Caco-2 (cell line): ENCODE data around the gene SHOC2. TPM values are rescaled to one million over a fixed set of nuclear protein-coding genes. Genes with fewer than 3 reads are reported as not detected.

Experiments
- BruUV-seq: library from RNA; stranded (reverse); fragments of 400-500 nt; replicated peaks from 2 replicates; lab custom pipeline; 2021; lab: Mats Ljungman, UMichigan
- CTCF ChIA-PET: fragments of 300-600 bp; sonication (Branson Sonifier 250); formaldehyde crosslinking; loops from one replicate; lab custom pipeline; 2022; ENCODE audit warnings: antibody characterized with exemption; lab: Charles Lee
- POLR2A ChIA-PET: fragments of 300-600 bp; sonication (Branson Sonifier 250); formaldehyde crosslinking; loops from one replicate; lab custom pipeline; 2022; ENCODE audit warnings: antibody characterized with exemption; lab: Charles Lee
- DNase-seq, 2 experiments: peaks; one replicate each; pipeline versions ENCODE4 v3.0.0 to v3.0.0-alpha.2; 2020 to 2022
- H3K27me3 ChIP-seq: replicated peaks from 2 replicates; pipeline ENCODE4 v1.6.0; 2011; ENCODE audit warnings: low read length; ENCODE audit not compliant: control insufficient read depth, insufficient read depth
- H3K36me3 ChIP-seq: 2 replicates; pipeline ENCODE4 v1.5.1; 2011; ENCODE audit warnings: low read length; ENCODE audit not compliant: control insufficient read depth, insufficient read depth
- H3K4me1 ChIP-seq: fragments of 250-450 bp; sonication (Bioruptor Pico); 2 replicates; pipeline ENCODE4 v1.5.1; 2020; ENCODE audit warnings: mild to moderate bottlenecking
- H3K4me3 ChIP-seq: 2 replicates; pipeline ENCODE4 v1.5.1; 2011; ENCODE audit warnings: low read depth, mild to moderate bottlenecking, control low read depth, low read length
- H3K9me3 ChIP-seq: fragments of 250-450 bp; sonication (Bioruptor Pico); 2 replicates; pipeline ENCODE4 v1.5.1; 2020; ENCODE audit warnings: mild to moderate bottlenecking, moderate library complexity
- H3K27ac Mint-ChIP-seq: one replicate; pipeline ENCODE4 v1.8.0; 2022; ENCODE audit warnings: mixed read lengths; ENCODE audit not compliant: unreplicated experiment
- H3K27me3 Mint-ChIP-seq: one replicate; pipeline ENCODE4 v1.8.0; 2022; ENCODE audit warnings: mixed read lengths; ENCODE audit not compliant: insufficient read depth, unreplicated experiment
- H3K36me3 Mint-ChIP-seq: one replicate; pipeline ENCODE4 v1.8.0; 2022; ENCODE audit warnings: mild to moderate bottlenecking, mixed read lengths; ENCODE audit not compliant: insufficient read depth, unreplicated experiment
- H3K4me1 Mint-ChIP-seq: one replicate; pipeline ENCODE4 v1.8.0; 2022; ENCODE audit warnings: low read depth, mixed read lengths; ENCODE audit not compliant: unreplicated experiment
- H3K4me3 Mint-ChIP-seq: one replicate; pipeline ENCODE4 v1.8.0; 2022; ENCODE audit warnings: mild to moderate bottlenecking, moderate library complexity, mixed read lengths; ENCODE audit not compliant: unreplicated experiment
- H3K9me3 Mint-ChIP-seq: one replicate; pipeline ENCODE4 v1.8.0; 2022; ENCODE audit warnings: mixed read lengths; ENCODE audit not compliant: unreplicated experiment
- intact Hi-C: fragments of 100-400 bp; cut with micrococcal nuclease; formaldehyde crosslinking; loops from one replicate; pipeline ENCODE4 v1.10.0; 2022; ENCODE audit not compliant: unreplicated experiment
- total RNA-seq: library from RNA; stranded (reverse); gene quantifications from 2 replicates; pipeline ENCODE4 v1.2.3, GENCODE V29; 2022
- TF ChIP-seq, protein P1 (sequence below), 2 experiments: fragments of 200-600 bp in 1 of 2; IDR thresholded peaks; 1 replicate in 1 of 2; 2 replicates in 1 of 2; pipeline versions ENCODE4 v1.5.1 to v1.8.0; 2011 to 2022; ENCODE audit warnings: antibody characterized with exemption in 1 of 2, control low read depth in 1 of 2, inconsistent platforms in 1 of 2, low read depth in 1 of 2, low read length in 1 of 2, mild to moderate bottlenecking in 1 of 2, moderate library complexity in 1 of 2; ENCODE audit not compliant: insufficient read depth in 1 of 2, severe bottlenecking in 1 of 2, unreplicated experiment in 1 of 2

SHOC2 gene
- total RNA-seq, 1 experiment from 2014 or later, result 38.5 TPM

GRCh38 chr10:110881905-110882304 lies 37.5 kb upstream of the SHOC2 start:
- Mint-ChIP-seq H3K9me3 (no peaks in the 10 kb centered on the region), H3K27ac (no peak overlapping the region), H3K27me3 (no peaks in the 10 kb centered on the region), H3K4me1 (peaks cover 16% of the 10 kb centered on the region), H3K4me3 (no peak overlapping the region), H3K36me3 (peaks cover 15% of the 10 kb centered on the region)
- no TSS peak for BruUV-seq
- ChIA-PET CTCF (interaction anchor here (0.8 kb wide), 1 partner anchor 10 kb away, joined by 3 read pairs; the partner anchor contains the start of gene PDCD4), POLR2A (no interaction called here)
- no peak overlapping the region for H3K4me3 ChIP-seq
- DNase-seq, result no peak
- TF ChIP-seq, protein P1, sequence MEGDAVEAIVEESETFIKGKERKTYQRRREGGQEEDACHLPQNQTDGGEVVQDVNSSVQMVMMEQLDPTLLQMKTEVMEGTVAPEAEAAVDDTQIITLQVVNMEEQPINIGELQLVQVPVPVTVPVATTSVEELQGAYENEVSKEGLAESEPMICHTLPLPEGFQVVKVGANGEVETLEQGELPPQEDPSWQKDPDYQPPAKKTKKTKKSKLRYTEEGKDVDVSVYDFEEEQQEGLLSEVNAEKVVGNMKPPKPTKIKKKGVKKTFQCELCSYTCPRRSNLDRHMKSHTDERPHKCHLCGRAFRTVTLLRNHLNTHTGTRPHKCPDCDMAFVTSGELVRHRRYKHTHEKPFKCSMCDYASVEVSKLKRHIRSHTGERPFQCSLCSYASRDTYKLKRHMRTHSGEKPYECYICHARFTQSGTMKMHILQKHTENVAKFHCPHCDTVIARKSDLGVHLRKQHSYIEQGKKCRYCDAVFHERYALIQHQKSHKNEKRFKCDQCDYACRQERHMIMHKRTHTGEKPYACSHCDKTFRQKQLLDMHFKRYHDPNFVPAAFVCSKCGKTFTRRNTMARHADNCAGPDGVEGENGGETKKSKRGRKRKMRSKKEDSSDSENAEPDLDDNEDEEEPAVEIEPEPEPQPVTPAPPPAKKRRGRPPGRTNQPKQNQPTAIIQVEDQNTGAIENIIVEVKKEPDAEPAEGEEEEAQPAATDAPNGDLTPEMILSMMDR (IDR thresholded peaks at IDR 0.05; ENCODE audit: insufficient read depth in 1 of 2, low read depth in 1 of 2, low read length in 1 of 2, severe bottlenecking in 1 of 2, unreplicated experiment in 1 of 2), result no peak
- H3K9me3 ChIP-seq, result no peaks in the 10 kb centered on the region
- intact Hi-C loops, result no loop called here
- H3K36me3 ChIP-seq, result no peaks in the 10 kb centered on the region; the same call in 1 of the 2 replicates
- H3K27me3 ChIP-seq, result no peaks in the 10 kb centered on the region
- peaks cover 9% of the 10 kb centered on the region; the same call in 1 of the 2 replicates for H3K4me1 ChIP-seq

GRCh38 chr10:110883924-110884323 lies 35.5 kb upstream of the SHOC2 start:
- Histone ChIP-seq H3K9me3 (no peaks in the 10 kb centered on the region), H3K36me3 (no peaks in the 10 kb centered on the region; the same call in 1 of the 2 replicates), H3K4me1 (peaks cover 9% of the 10 kb centered on the region; the same call in 1 of the 2 replicates), H3K27me3 (no peaks in the 10 kb centered on the region), H3K4me3 (no peak overlapping the region)
- ChIA-PET CTCF (no interaction called here), POLR2A (no interaction called here)
- DNase-seq, result no peak
- Mint-ChIP-seq H3K9me3 (no peaks in the 10 kb centered on the region), H3K4me1 (peaks cover 21% of the 10 kb centered on the region), H3K36me3 (peaks cover 19% of the 10 kb centered on the region), H3K4me3 (no peak overlapping the region), H3K27me3 (no peaks in the 10 kb centered on the region), H3K27ac (no peak overlapping the region)
- TF ChIP-seq, protein P1 (IDR thresholded peaks at IDR 0.05; ENCODE audit: insufficient read depth in 1 of 2, low read depth in 1 of 2, low read length in 1 of 2, severe bottlenecking in 1 of 2, unreplicated experiment in 1 of 2), result no peak
- BruUV-seq, result no TSS peak
- intact Hi-C loops, result no loop called here

- no peaks in the 10 kb centered on the region for H3K27me3 ChIP-seq
- TF ChIP-seq, protein P1 (IDR thresholded peaks at IDR 0.05; ENCODE audit: insufficient read depth in 1 of 2, low read depth in 1 of 2, low read length in 1 of 2, severe bottlenecking in 1 of 2, unreplicated experiment in 1 of 2), result no peak
- H3K4me1 ChIP-seq, result peaks cover 9% of the 10 kb centered on the region; the same call in 1 of the 2 replicates
- peaks cover 34% of the 10 kb centered on the region for H3K36me3 Mint-ChIP-seq
- CTCF ChIA-PET, result interaction anchor here (0.7 kb wide), 1 partner anchor 82 kb away, joined by 3 read pairs; no protein-coding TSS in a partner anchor
- no peaks in the 10 kb centered on the region for H3K27me3 Mint-ChIP-seq
- H3K4me3 ChIP-seq, result no peak overlapping the region
- H3K4me1 Mint-ChIP-seq, result peaks cover 13% of the 10 kb centered on the region
- intact Hi-C loops, result loop anchor here (2.0 kb wide), 1 partner anchor 13 kb away; no protein-coding TSS in a partner anchor
- no peak for DNase-seq
- no peaks in the 10 kb centered on the region for H3K36me3 ChIP-seq
- POLR2A ChIA-PET, result interaction anchor here (0.7 kb wide), 1 partner anchor 15 kb away, joined by 3 read pairs; the partner anchor contains the start of gene PDCD4
- peak overlapping the region; percentile 25 for H3K27ac Mint-ChIP-seq
- H3K9me3 Mint-ChIP-seq, result no peaks in the 10 kb centered on the region
- peak overlapping the region; percentile 1 for H3K4me3 Mint-ChIP-seq
- BruUV-seq, result no TSS peak
- H3K9me3 ChIP-seq, result no peaks in the 10 kb centered on the region
Observed at GRCh38 chr10:110885932-110886674, 33.3 kb upstream of the SHOC2 start.
